Heart left ventricle (tissue), 16 donors: ENCODE results near the gene KCNJ1. TPM values are rescaled to one million over a fixed set of nuclear protein-coding genes. Genes with fewer than 3 reads are reported as not detected.

Experiments used
- ATAC-seq, 4 donors: fragments of 200-7000 bp; cut with Tn5 transposase; one replicate each; pipeline ENCODE4 v1.9.1; 2020 to 2022; ENCODE audit warnings: moderate library complexity in 4 of 4, mild to moderate bottlenecking in 3 of 4, moderate number of reproducible peaks in 1 of 4
- DNase-seq, 5 donors: peaks; one replicate each; pipeline ENCODE4 v3.0.0-alpha.2; 2020
- H3K27ac ChIP-seq, 12 donors: fragments of 200-600 bp; sonication (generic) in 4 of 12; one replicate each; pipeline versions ENCODE4 v1.5.0 to v1.8.0; 2016 to 2022; ENCODE audit warnings: mild to moderate bottlenecking in 2 of 12
- H3K27me3 ChIP-seq, 9 donors: fragments of 200-600 bp; sonication (generic) in 2 of 9; one replicate each; pipeline versions ENCODE4 v1.5.1 to v1.8.0; 2016 to 2022; ENCODE audit warnings: mild to moderate bottlenecking in 3 of 9
- H3K36me3 ChIP-seq, 9 donors: fragments of 200-600 bp; sonication (generic) in 2 of 9; one replicate each; pipeline versions ENCODE4 v1.5.0 to v1.8.0; 2018 to 2022; ENCODE audit warnings: mild to moderate bottlenecking in 2 of 9
- H3K4me1 ChIP-seq, 12 donors: fragments of 200-600 bp; sonication (generic) in 4 of 12; one replicate each; pipeline versions ENCODE4 v1.5.0 to v1.8.0; 2016 to 2022; ENCODE audit warnings: mild to moderate bottlenecking in 3 of 12
- H3K4me3 ChIP-seq, 12 donors: fragments of 200-600 bp; sonication (generic) in 4 of 12; one replicate each; pipeline versions ENCODE4 v1.5.0 to v1.8.0; 2017 to 2022; ENCODE audit warnings: mild to moderate bottlenecking in 9 of 12, moderate library complexity in 4 of 12
- H3K9me3 ChIP-seq, 12 donors: fragments of 200-600 bp; sonication (generic) in 4 of 12; one replicate each; pipeline versions ENCODE4 v1.5.0 to v1.8.0; 2016 to 2022; ENCODE audit warnings: mild to moderate bottlenecking in 1 of 12
- CTCF ChIP-seq, 12 donors: fragments of 200-600 bp; sonication (generic) in 4 of 12; IDR thresholded peaks; one replicate each; pipeline versions ENCODE4 v1.5.0 to v1.8.0; 2018 to 2022; ENCODE audit warnings: antibody characterized with exemption in 12 of 12, mild to moderate bottlenecking in 5 of 12
- POLR2A ChIP-seq, 2 donors: fragments of 450-650 bp; IDR thresholded peaks; one replicate each; pipeline ENCODE4 v1.6.1; 2017; ENCODE audit warnings: antibody characterized with exemption in 2 of 2, mild to moderate bottlenecking in 2 of 2, moderate library complexity in 2 of 2
- WGBS, 4 donors: extraction: QIAGEN DNeasy Blood & Tissue Kit in 2 of 4; methylation state at CpG; one replicate each; pipeline versions ENCODE4 v1.1.5 to v1.1.7; 2013 to 2018; 5-methylcytosine and 5-hydroxymethylcytosine counted together
- intact Hi-C, 10 donors: fragments of 100-400 bp; cut with DNase I; formaldehyde crosslinking; loops; one replicate each; pipeline versions ENCODE4 v1.11.1 to v1.14.2; 2022
- polyA plus RNA-seq, 2 donors: library from polyadenylated mRNA; stranded (reverse); fragments of 200-250 nt; gene quantifications; one replicate each; pipeline ENCODE4 v1.2.3, GENCODE V29; 2013
- total RNA-seq, 9 donors: library from RNA; depleted of rRNA in 2 of 9; stranded (reverse); fragments of >200 nt in 2 of 9; fragmentation: NEBNext Ultra II Directional in 3 of 9; extraction: Animal tissue kit (Norgen Biotek cat#: 25700) in 3 of 9; gene quantifications; one replicate each; pipeline versions ENCODE4 v1.1.0 to v1.2.4, GENCODE V29; 2016 to 2023
- donor health status: ischemic (EF 13 %, LVEDD 7.1; RV severe dilation, severe dysfunction).
- donor health status: healthy with polysubstance abuse.
- donor health status: DM: no; HTN: yes; CAD: no.
- donor health status: DM: no; HTN: no; CAD: no.
- donor health status: ischemic (EF 25% LVEDD 6.9; RV normal size, moderate dysfunction).
- donor health status: ischemic (EF 25% LVEDD 5.7; RV mildly dilated, moderate dysfunction).
- donor health status: healthy.
- donor health status: DM: yes; HTN: yes; CAD: no.
- donor health status: ischemic (EF 35%, LVEDD 5.7; RV mildly dilated, moderate dysfunction).
- donor health status: nonischemic (EF 11% LVEDD 7.7; RV severe dilation, severe dysfunction).
- donor health status: DM: yes; HTN: yes; CAD: no.
- donor health status: PGD.
- donor health status: ischemic (EF 29% LVEDD 5.4; RV normal size, mild dysfunction).
- donor health status: nonischemic (EF 23%, LVEDD 6.1; RV moderate dilation, normal function).

Gene KCNJ1
- total and polyA plus RNA-seq, 11 donors = 0.08 to 0.50 (median 0.23) TPM; not detected in 6

- WGBS, 4 donors = 90 to 95% (median 94%) methylated on average over 2 of the region's 2 CpGs
- intact Hi-C loops = no loop called here
- Histone ChIP-seq H3K27ac (no peak overlapping the region), H3K4me3 (no peak overlapping the region), H3K36me3 (peaks cover 0 to 94% (median 40%) of the 10 kb centered on the region in 9 donors), H3K4me1 (peaks cover 0 to 5% (median 0%) of the 10 kb centered on the region in 12 donors), H3K9me3 (no peaks in the 10 kb centered on the region), H3K27me3 (no peaks in the 10 kb centered on the region)
- no peak for DNase-seq
- peak in 1 of 4 donors; percentile 29 for ATAC-seq
- TF ChIP-seq POLR2A (IDR thresholded peaks at IDR 0.05) = no peak
- TF ChIP-seq CTCF (IDR thresholded peaks at IDR 0.05) = no peak
These were observed 70.8 kb downstream of the KCNJ1 start for GRCh38 chr11:128796270-128796669.

GRCh38 chr11:128790196-128790595 is 76.9 kb downstream of the KCNJ1 start:
- Histone ChIP-seq H3K27me3 (no peaks in the 10 kb centered on the region), H3K36me3 (peaks cover 0 to 94% (median 28%) of the 10 kb centered on the region in 9 donors), H3K4me3 (no peak overlapping the region), H3K27ac (peak overlapping the region in 9 of 12 donors; percentile 14 to 66 (median 39)), H3K9me3 (no peaks in the 10 kb centered on the region), H3K4me1 (peaks cover 0 to 34% (median 12%) of the 10 kb centered on the region in 12 donors)
- intact Hi-C loops = no loop called here
- DNase-seq (peak; percentile 79 to 83 (median 80)), ATAC-seq (peak; percentile 74 to 94 (median 92))
- 29 to 49% (median 35%) methylated on average over 11 of the region's 11 CpGs for WGBS, 4 donors
- TF ChIP-seq POLR2A (IDR thresholded peaks at IDR 0.05) = no peak
- no peak for TF ChIP-seq CTCF (IDR thresholded peaks at IDR 0.05)

- DNase-seq = no peak
- peak; percentile 30 to 51 (median 34) for ATAC-seq
- Histone ChIP-seq H3K27me3 (no peaks in the 10 kb centered on the region), H3K9me3 (no peaks in the 10 kb centered on the region), H3K36me3 (peaks cover 0 to 94% (median 28%) of the 10 kb centered on the region in 9 donors), H3K4me1 (peaks cover 0 to 34% (median 12%) of the 10 kb centered on the region in 12 donors), H3K27ac (peak overlapping the region in 5 of 12 donors; percentile 14 to 48 (median 20)), H3K4me3 (no peak overlapping the region)
- no peak for TF ChIP-seq POLR2A (IDR thresholded peaks at IDR 0.05)
- no peak for TF ChIP-seq CTCF (IDR thresholded peaks at IDR 0.05)
- intact Hi-C loops = loop anchor here in 1 of 10 donors (5.0 kb wide), 1 partner anchor 38 kb away; no protein-coding TSS in a partner anchor
- WGBS, 4 donors = 67 to 76% (median 68%) methylated on average over 17 of the region's 17 CpGs
These were observed 77.5 kb downstream of the KCNJ1 start for GRCh38 chr11:128789497-128790150.

Other genes starting within 250 kb of the KCNJ1 start
- gene FLI1, start 173.2 kb downstream of the KCNJ1 start, total RNA-seq = 10 to 100 TPM in 8 of 9 donors, 1 to 10 TPM in 1; 9.7 to 41.4 (median 19.4) TPM
- 10 to 100 TPM in 1 of 2 donors, 1 to 10 TPM in 1; 6.7 to 12.4 TPM for gene FLI1, start 173.2 kb downstream of the KCNJ1 start, polyA plus RNA-seq
- gene KCNJ5, start 24.1 kb upstream of the KCNJ1 start, total RNA-seq = 10 to 100 TPM in 2 of 9 donors, 1 to 10 TPM in 7; 3.3 to 29.4 (median 7.2) TPM
- gene KCNJ5, start 24.1 kb upstream of the KCNJ1 start, polyA plus RNA-seq = 1 to 10 TPM; 1.4 to 3.0 TPM
- not detected for gene TP53AIP1, start 75.6 kb upstream of the KCNJ1 start, total RNA-seq
- under 1 TPM in 1 of 2 donors, not detected in 1; 0.01 TPM for gene TP53AIP1, start 75.6 kb upstream of the KCNJ1 start, polyA plus RNA-seq